ENCODE measurements around the gene TNFRSF1B.

- TF ChIP-seq CTCF (IDR thresholded peaks at IDR 0.05 in 2 of 3, conservative IDR thresholded peaks at IDR 0.05 in 1 of 3; ENCODE audit: borderline replicate concordance in 1 of 3, insufficient read depth in 1 of 3, low read depth in 2 of 3, low read length in 2 of 3) (no peak), FOSL1 (IDR thresholded peaks at IDR 0.05; ENCODE audit: low read depth) (no peak)
These were observed 34.8 kb downstream of the TNFRSF1B start for GRCh38 chr1:12201352-12202189.
